Measurements from ENCODE around the gene STIMATE. TPM values are rescaled to one million over a fixed set of nuclear protein-coding genes. Genes with fewer than 3 reads are reported as not detected.

STIMATE gene
- polyA plus RNA-seq, 1 of the 3 experiments (the other 2 are of a cell fraction): 9.3 TPM

GRCh38 chr3:52912885-52913731 lies 15.8 kb upstream of the STIMATE start (continued):
- TF ChIP-seq NRF1 (IDR thresholded peaks at IDR 0.05; ENCODE audit: low read depth, low read length): no peak
- no peak for TF ChIP-seq TCF12 (IDR thresholded peaks at IDR 0.05)
- TF ChIP-seq USF2 (IDR thresholded peaks at IDR 0.05; ENCODE audit: borderline replicate concordance, low read depth, low read length): no peak
- no peak for TF ChIP-seq FOXM1 (IDR thresholded peaks at IDR 0.05; ENCODE audit: low read depth)
- 0 out of 2 replicates have a peak, but pooled peaks have one; percentile 17 for TF ChIP-seq RAD21 (IDR thresholded peaks at IDR 0.05; ENCODE audit: low read length)
- no peak for TF ChIP-seq REST (IDR thresholded peaks at IDR 0.05; ENCODE audit: low read depth, low read length)
- TF ChIP-seq YY1 (IDR thresholded peaks at IDR 0.05; ENCODE audit: low read depth): no peak
- TF ChIP-seq CTCF (IDR thresholded peaks at IDR 0.05): no peak
- peak in 1 of 2 experiments; percentile 73; a peak in 2 of 4 replicates for TF ChIP-seq EP300 (IDR thresholded peaks at IDR 0.05; ENCODE audit: borderline replicate concordance in 1 of 2, low read depth in 1 of 2, low read length in 1 of 2)
- no peak for TF ChIP-seq EZH2phosphoT487 (IDR thresholded peaks at IDR 0.05; ENCODE audit: borderline replicate concordance, low read depth)
- no peak for TF ChIP-seq JUND (IDR thresholded peaks at IDR 0.05)
- no peak for TF ChIP-seq SMC3 (IDR thresholded peaks at IDR 0.05; ENCODE audit: low read depth, low read length)
- no peak for TF ChIP-seq MEF2A (IDR thresholded peaks at IDR 0.05; ENCODE audit: borderline replicate concordance, low read depth)
- TF ChIP-seq FOXJ3 (CRISPR knock-in tag; IDR thresholded peaks at IDR 0.05): peak; percentile 57; the same call in 1 of the 2 replicates
- no peak for TF ChIP-seq MXI1 (IDR thresholded peaks at IDR 0.05; ENCODE audit: low read depth, low read length)
- no peak for TF ChIP-seq ELF1 (IDR thresholded peaks at IDR 0.05)
- TF ChIP-seq MAX (IDR thresholded peaks at IDR 0.05; ENCODE audit: low read depth): no peak
- TF ChIP-seq POLR2AphosphoS5 (IDR thresholded peaks at IDR 0.05; ENCODE audit: low read depth, low read length): no peak
- TF ChIP-seq USF1 (IDR thresholded peaks at IDR 0.05; ENCODE audit: borderline replicate concordance, low read depth): no peak
- no peak for TF ChIP-seq NFIC (IDR thresholded peaks at IDR 0.05; ENCODE audit: borderline replicate concordance)
